ENCODE measurements around the gene GAL3ST2.
"Not testable (repeated sequence)": the region's sequence is repeated elsewhere in the genome, so short reads cannot be mapped to it uniquely, and the experiment has no call there.

Gene GAL3ST2

DNA sequence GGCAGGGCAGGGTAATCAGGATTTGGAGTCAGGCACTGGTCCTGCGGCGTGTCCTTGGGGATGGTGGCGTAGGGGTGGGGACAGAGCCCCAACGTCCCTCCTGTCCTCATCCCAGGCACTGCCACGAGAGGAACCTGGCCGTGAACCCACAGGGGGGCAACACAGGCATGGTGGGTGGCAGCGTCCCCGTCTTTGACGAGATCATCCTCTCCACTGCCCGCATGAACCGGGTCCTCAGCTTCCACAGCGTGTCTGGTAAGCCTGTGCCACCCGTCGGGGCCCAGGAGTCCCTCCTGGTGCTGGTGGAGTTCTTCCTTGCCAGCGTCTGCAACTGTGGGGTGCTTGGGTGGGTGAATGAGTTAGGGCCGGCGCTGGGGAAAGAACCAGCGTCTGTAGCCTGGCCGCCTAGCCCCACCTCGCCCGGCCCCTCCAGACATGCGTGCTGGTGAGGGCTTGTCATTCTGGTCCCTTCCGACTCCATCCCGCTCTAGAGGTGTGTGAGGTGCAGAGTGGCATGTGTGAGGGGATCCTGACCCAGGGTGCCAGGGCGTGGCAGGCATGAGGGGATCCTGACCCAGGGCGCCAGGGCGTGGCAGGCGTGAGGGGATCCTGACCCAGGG lies 34.2 kb upstream of the GAL3ST2 start:
- TF ChIP-seq, protein P1, sequence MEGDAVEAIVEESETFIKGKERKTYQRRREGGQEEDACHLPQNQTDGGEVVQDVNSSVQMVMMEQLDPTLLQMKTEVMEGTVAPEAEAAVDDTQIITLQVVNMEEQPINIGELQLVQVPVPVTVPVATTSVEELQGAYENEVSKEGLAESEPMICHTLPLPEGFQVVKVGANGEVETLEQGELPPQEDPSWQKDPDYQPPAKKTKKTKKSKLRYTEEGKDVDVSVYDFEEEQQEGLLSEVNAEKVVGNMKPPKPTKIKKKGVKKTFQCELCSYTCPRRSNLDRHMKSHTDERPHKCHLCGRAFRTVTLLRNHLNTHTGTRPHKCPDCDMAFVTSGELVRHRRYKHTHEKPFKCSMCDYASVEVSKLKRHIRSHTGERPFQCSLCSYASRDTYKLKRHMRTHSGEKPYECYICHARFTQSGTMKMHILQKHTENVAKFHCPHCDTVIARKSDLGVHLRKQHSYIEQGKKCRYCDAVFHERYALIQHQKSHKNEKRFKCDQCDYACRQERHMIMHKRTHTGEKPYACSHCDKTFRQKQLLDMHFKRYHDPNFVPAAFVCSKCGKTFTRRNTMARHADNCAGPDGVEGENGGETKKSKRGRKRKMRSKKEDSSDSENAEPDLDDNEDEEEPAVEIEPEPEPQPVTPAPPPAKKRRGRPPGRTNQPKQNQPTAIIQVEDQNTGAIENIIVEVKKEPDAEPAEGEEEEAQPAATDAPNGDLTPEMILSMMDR (IDR thresholded peaks at IDR 0.05; ENCODE audit: low read depth, low read length) = no peak
- no peak overlapping the region for H3K4me3 ChIP-seq (ENCODE audit: low read depth, low read length)

DNA sequence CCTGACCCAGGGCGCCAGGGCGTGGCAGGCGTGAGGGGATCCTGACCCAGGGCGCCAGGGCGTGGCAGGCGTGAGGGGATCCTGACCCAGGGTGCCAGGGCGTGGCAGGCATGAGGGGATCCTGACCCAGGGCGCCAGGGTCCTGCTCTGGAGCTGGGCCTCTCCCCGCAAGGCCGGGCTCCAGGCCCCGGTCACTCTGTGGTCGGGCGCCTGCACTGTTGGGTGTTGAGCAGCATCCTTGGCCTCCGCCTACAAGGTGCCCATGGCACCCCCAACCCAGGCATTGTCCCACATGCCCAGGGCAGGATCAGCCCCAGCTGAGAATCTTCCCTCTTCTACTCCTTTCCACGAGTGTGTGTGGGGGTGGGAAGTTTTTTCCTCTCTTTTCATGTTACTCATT lies 33.6 kb upstream of the GAL3ST2 start:
- H3K4me3 ChIP-seq (ENCODE audit: low read depth, low read length) = not testable (repeated sequence)

DNA sequence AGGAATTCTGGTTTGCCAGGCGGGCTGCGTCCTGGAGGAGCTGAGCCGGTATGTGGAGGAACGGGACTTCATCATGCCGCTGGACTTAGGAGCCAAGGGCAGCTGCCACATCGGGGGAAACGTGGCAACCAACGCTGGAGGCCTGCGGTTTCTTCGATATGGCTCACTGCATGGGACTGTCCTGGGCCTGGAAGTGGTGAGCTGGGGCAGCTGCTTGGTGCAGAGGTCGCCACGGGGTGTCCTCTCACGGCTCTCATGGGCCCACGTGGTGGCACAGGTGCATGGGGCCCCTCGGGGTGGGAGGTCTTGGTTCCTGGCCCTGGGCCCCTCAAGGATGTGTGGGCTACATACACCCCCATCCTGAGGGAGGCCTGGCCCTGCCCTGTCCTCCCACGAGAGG lies 33.0 kb upstream of the GAL3ST2 start:
- no peak overlapping the region for H3K4me3 ChIP-seq (ENCODE audit: low read depth, low read length)
- TF ChIP-seq, protein P1 (IDR thresholded peaks at IDR 0.05; ENCODE audit: low read depth, low read length) = no peak

DNA sequence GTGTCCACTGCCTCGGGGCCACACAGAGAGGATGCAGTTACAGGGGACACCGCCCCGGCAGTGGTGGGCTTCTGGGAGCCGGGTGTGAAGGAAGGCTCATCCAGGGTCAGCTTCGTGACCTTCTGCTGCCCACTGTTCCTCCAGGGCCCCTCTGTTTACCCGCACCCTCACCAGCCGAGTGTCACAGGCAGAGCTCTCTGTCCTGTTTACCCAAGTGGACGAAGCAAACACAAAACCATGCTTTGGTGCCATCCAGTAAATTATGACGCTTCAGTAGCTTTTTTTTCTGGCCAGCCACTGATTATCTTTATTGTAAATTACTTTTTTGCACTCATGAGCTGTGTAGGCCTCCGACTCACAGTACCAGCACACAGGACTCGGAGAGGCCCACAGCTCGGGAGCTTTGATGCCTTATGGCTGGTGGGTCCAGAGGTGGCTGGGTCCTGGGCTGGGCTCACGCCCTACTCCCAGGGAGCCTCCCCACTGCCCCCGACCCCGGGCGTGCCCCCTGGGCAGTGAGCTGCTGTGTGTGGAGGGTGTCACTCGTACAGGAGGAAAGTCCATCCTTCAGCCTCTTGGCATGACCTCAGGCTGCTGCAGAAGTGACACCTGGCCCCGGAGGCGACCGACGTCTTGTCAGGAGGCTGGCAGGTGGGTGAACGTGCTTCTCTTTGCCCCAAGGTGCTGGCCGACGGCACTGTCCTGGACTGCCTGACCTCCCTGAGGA lies 32.4 kb upstream of the GAL3ST2 start:
- TF ChIP-seq, protein P1 (IDR thresholded peaks at IDR 0.05; ENCODE audit: low read depth, low read length) = no peak
- H3K4me3 ChIP-seq (ENCODE audit: low read depth, low read length) = no peak overlapping the region

DNA sequence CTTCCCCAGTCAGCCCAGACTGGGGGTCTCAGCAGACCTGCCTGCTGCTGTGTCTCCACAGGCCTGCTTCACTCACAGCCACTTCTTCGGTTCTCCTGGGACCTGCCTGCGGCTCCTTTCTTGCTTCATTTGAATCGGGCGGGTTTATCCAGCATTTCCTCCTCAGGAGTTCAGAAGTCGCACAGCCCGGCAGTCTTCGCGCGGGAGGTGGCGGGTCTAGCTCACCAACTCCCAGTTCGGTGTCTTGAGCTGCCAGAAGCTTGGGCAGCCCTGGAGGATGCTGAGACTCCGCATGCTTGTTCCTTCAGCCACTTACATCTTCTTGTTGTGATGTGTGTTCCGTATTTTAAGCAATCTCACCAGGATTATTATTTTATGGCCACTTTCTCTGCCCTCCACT lies 31.3 kb upstream of the GAL3ST2 start:
- H3K4me3 ChIP-seq (ENCODE audit: low read depth, low read length) = no peak overlapping the region
- TF ChIP-seq, protein P1 (IDR thresholded peaks at IDR 0.05; ENCODE audit: low read depth, low read length) = no peak

DNA sequence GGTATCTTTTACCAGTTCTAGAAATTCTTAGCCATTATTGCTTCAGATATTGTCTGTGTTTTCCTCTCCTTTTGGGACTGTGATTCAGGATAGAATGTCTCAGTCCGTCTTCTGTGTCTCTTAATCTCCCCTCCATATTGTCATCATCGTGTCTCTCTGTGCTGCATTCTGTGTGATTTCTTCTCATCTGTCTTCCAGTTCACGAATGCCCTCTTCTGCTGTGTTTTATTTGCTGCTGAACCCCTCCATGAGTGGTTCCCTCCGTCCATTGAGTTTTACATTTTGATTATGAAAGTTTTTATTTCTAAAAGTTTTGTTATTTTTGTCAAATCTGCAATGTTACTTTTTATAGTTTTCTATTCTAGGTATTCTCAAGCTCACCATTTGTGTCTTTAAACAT lies 30.5 kb upstream of the GAL3ST2 start:
- no peak overlapping the region for H3K4me3 ChIP-seq (ENCODE audit: low read depth, low read length)
- TF ChIP-seq, protein P1 (IDR thresholded peaks at IDR 0.05; ENCODE audit: low read depth, low read length) = no peak

DNA sequence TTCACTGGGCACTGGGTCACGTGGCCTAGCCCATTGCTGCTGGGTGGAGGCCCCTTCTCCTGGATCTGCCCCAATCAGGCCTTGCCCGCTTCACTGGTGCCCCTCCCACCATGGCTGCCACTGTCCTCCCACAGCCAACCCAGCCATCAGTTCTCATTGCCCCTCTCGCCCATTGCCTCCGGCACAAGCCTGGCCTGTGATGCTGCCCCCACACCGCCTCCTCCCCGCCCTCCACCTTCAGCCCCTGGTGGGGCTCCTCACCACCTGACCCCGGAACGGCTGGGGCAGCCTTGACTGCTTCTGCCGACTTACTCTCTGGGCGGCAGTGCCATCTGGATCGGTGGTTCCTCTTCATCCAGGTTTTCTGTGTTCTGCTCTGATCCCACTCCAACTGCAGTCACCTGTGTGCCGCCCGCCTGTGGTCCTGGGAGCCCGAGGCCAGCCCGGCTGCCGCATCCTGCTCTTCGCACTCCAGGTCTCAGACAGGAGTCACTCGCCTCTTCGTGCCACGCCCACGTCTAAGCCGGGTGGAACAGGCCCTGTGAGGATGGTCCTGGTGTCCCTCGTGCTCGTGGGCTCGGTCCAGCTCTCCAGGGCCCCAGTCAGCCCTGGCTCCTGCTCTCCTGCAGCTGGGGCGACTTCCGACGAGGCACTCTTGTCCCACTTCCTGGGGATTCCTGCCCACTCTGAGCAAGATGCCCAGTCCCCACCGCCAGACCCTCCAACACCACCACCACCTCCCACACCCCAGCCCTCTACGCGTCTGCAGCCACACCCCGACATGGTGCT lies 28.0 kb upstream of the GAL3ST2 start:
- TF ChIP-seq, protein P1 (IDR thresholded peaks at IDR 0.05; ENCODE audit: low read depth, low read length) = no peak
- no peak overlapping the region for H3K4me3 ChIP-seq (ENCODE audit: low read depth, low read length)

Data from WI38 (cell line).